Left ventricle myocardium inferior (tissue), 1 donor: ENCODE data around the gene SH2D5. TPM values are rescaled to one million over a fixed set of nuclear protein-coding genes. Genes with fewer than 3 reads are reported as not detected.

Experiments used
- DNase-seq: peaks from one replicate; pipeline ENCODE4 v3.0.0-alpha.2; 2020
- H3K27ac ChIP-seq: fragments of 200-600 bp; replicated peaks from 2 replicates; pipeline ENCODE4 v1.8.0; 2021
- H3K27me3 ChIP-seq: fragments of 200-600 bp; 2 replicates; pipeline ENCODE4 v1.8.0; 2021; ENCODE audit warnings: low read depth
- H3K36me3 ChIP-seq: fragments of 200-600 bp; 2 replicates; pipeline ENCODE4 v1.8.0; 2021
- H3K4me1 ChIP-seq: fragments of 200-600 bp; 2 replicates; pipeline ENCODE4 v1.8.0; 2021
- H3K4me3 ChIP-seq: fragments of 200-600 bp; 2 replicates; pipeline ENCODE4 v1.8.0; 2021; ENCODE audit warnings: mild to moderate bottlenecking, moderate library complexity
- H3K9me3 ChIP-seq: fragments of 200-600 bp; replicated peaks from 2 replicates; pipeline ENCODE4 v1.8.0; 2021
- CTCF ChIP-seq: fragments of 200-600 bp; IDR thresholded peaks from 2 replicates; pipeline ENCODE4 v1.8.0; 2021; ENCODE audit warnings: antibody characterized with exemption, mild to moderate bottlenecking, borderline replicate concordance
- intact Hi-C: fragments of 100-400 bp; cut with micrococcal nuclease; formaldehyde crosslinking; loops from one replicate; pipeline ENCODE4 v1.11.0; 2022
- total RNA-seq: library from RNA; stranded (reverse); fragmentation: NEBNext Ultra II Directional; extraction: Animal tissue kit (Norgen Biotek cat#: 25700); gene quantifications from one replicate; pipeline ENCODE4 v1.2.1, GENCODE V29; 2021
- donor health status: DM: no; HTN: yes; CAD: no; lungs with severe emphysema.

SH2D5 gene
- total RNA-seq, 1 donor from 2014 or later: not detected

- Histone ChIP-seq H3K27me3 (no peaks in the 10 kb centered on the region), H3K36me3 (no peaks in the 10 kb centered on the region), H3K27ac (no peak overlapping the region), H3K9me3 (no peaks in the 10 kb centered on the region), H3K4me1 (peaks cover 5% of the 10 kb centered on the region), H3K4me3 (no peak overlapping the region)
- no peak for DNase-seq
- no peak for TF ChIP-seq CTCF
- intact Hi-C loops: no loop called here
Observed at GRCh38 chr1:20670936-20671335, 61.6 kb downstream of the SH2D5 start.

Other genes starting within 250 kb of the SH2D5 start
- gene CAMK2N1, start 246.5 kb downstream of the SH2D5 start, total RNA-seq: 7.9 TPM
- 45.0 TPM for gene MUL1, start 224.6 kb downstream of the SH2D5 start, total RNA-seq
- 1.9 TPM for gene FAM43B, start 180.1 kb downstream of the SH2D5 start, total RNA-seq
- 2.0 TPM for gene CDA, start 143.6 kb downstream of the SH2D5 start, total RNA-seq
- 250 TPM for gene PINK1, start 99.2 kb downstream of the SH2D5 start, total RNA-seq
- gene DDOST, start 71.3 kb downstream of the SH2D5 start, total RNA-seq: 120 TPM
- 4.6 TPM for gene KIF17, start 14.7 kb downstream of the SH2D5 start, total RNA-seq
- gene HP1BP3, start 54.6 kb upstream of the SH2D5 start, total RNA-seq: 118 TPM